Retinal pigment epithelial cell (primary cell): ENCODE data around the gene DOCK10.
"Not testable (repeated sequence)": the region's sequence is repeated elsewhere in the genome, so short reads cannot be mapped to it uniquely, and the experiment has no call there.

Experiments
- DNase-seq: peaks from one replicate; pipeline ENCODE4 v3.0.0-alpha.2; 2010; ENCODE audit warnings: low read depth
- H3K4me3 ChIP-seq: 2 replicates; pipeline ENCODE4 v1.5.1; 2011; ENCODE audit warnings: mild to moderate bottlenecking, low read length, control low read depth, moderate library complexity
- TF ChIP-seq, protein P1 (sequence below): conservative IDR thresholded peaks from 2 replicates; pipeline ENCODE4 v1.5.1; 2011; ENCODE audit warnings: low read depth, low read length, control low read depth, inconsistent platforms

Gene DOCK10

DNA sequence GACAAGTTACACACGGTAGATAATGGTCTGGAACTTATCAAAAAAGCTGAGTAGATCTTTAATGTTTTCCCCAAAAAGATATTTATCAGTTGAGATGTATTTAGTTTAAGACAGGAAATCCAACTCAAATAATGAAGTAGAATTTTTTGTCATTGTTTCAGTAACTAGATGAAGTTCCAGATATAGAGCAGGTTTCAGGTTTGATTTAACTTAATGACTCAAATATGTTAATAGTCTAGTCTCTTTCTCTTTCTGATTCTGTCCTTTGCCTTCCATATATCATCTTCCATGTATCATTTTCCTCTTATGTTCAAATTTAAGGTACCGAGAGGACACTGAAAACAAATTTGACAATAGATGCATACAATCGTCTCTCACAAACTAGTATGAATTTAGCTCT is 23.6 kb upstream of the DOCK10 start:
- no peak for DNase-seq
- TF ChIP-seq, protein P1, sequence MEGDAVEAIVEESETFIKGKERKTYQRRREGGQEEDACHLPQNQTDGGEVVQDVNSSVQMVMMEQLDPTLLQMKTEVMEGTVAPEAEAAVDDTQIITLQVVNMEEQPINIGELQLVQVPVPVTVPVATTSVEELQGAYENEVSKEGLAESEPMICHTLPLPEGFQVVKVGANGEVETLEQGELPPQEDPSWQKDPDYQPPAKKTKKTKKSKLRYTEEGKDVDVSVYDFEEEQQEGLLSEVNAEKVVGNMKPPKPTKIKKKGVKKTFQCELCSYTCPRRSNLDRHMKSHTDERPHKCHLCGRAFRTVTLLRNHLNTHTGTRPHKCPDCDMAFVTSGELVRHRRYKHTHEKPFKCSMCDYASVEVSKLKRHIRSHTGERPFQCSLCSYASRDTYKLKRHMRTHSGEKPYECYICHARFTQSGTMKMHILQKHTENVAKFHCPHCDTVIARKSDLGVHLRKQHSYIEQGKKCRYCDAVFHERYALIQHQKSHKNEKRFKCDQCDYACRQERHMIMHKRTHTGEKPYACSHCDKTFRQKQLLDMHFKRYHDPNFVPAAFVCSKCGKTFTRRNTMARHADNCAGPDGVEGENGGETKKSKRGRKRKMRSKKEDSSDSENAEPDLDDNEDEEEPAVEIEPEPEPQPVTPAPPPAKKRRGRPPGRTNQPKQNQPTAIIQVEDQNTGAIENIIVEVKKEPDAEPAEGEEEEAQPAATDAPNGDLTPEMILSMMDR: no peak
- no peak overlapping the region for H3K4me3 ChIP-seq

DNA sequence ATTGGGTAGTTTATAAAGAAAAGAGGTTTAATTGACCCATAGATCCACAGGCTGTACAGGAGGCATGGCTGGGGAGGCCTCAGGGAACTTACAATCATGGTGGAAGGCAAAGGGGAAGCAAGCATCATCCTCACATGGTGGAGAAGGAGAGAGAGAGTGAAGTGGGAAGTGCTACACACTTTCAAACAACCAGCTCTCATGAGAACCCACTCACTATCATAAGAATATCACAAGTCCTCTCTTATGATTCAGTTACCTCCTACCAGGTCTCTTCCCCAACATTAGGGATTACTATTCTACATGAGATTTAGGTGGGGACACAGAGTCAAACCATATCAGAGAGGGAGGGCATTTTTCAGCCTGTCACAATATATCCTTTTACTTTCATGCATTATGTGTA is 22.7 kb upstream of the DOCK10 start:
- TF ChIP-seq, protein P1: no peak
- DNase-seq: no peak
- no peak overlapping the region for H3K4me3 ChIP-seq

DNA sequence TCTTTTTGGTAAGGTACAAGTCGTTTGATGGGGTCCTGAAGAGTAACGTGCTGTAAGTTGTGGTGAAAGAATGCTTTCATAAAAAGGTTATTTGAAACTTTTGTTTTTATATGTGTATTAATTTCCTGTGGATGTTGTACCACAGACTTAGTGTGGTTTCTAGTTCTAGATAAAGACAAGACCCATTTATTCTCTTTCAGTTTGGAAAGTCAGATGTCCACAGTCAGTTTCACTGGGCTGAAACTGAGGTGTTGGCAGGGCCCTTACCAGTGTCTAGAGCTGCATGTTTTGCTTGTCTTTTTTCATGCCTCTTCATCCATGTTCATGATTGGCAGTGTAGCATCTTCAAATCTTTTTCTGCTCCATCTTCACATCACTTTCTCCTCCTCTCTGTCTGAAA is 22.1 kb upstream of the DOCK10 start:
- no peak overlapping the region for H3K4me3 ChIP-seq
- no peak for DNase-seq
- TF ChIP-seq, protein P1: no peak

DNA sequence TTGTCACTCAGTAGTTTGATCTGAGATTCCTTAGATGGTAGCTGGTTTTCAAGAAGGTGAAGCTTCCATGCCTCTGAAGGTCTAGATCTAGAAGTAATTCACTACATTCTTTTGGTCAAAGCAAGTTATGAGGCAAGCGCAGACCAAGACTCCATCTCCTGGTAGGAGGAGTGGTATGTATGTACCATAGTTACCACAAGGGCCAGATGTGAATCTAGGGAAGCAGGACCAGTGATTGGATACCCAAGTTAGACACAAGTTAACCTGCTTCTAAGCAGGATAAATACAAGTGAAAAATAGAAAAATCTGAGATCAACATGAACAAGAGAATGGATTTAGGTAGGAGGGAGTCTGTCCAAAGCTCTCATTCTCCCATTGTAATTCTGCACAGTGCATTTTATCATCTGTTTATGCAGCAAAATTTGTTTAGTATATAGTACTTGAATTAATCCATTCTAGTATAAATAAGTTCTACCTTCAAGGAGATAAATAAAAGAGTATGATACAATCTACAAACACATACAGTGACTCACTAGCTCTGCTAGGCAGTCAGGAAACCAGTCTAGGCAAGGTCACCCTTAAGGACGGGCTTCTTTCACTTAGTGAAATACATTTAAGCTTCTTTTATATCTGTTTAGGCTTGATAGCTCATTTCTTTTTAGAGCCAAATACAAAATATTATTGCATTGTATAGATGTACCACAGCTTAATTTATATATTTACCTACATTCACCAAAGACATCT is 14.2 kb upstream of the DOCK10 start:
- TF ChIP-seq, protein P1: no peak
- no peak for DNase-seq
- no peak overlapping the region for H3K4me3 ChIP-seq

GRCh38 chr2:225055714-225056113 is 13.4 kb upstream of the DOCK10 start:
- no peak overlapping the region for H3K4me3 ChIP-seq
- TF ChIP-seq, protein P1: no peak
- no peak for DNase-seq

DNA sequence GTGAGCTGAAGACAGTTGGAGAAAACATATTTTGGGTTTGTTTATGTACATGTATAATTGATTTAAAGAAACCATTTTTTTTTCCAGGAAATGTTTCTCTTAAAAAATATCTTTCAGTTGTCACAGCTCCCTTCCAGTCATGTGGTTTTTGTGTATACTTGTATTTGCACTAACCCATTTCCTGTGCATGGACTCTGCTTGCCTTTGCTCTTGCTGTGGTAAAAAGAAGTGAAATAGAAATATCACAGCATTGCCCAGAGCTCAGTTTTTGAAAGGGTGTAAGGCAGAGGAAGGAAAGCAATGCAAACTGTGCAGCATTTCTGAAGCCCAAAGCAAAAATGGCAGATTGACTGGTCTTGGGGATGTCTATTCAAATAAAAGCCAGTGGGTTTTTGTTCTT is 10.4 kb upstream of the DOCK10 start:
- H3K4me3 ChIP-seq: no peak overlapping the region
- DNase-seq: no peak
- TF ChIP-seq, protein P1: no peak

- not testable (repeated sequence) for DNase-seq, H3K4me3 ChIP-seq
These were observed 5.2 kb upstream of the DOCK10 start for GRCh38 chr2:225047502-225047901.
